Lung (tissue), 12 donors: Measurements from ENCODE around the gene SRPK2. TPM values are rescaled to one million over a fixed set of nuclear protein-coding genes. Genes with fewer than 3 reads are reported as not detected.

ENCODE experiments used
- ATAC-seq: fragments of 200-7000 bp; cut with Tn5 transposase; one replicate; pipeline ENCODE4 v1.9.1; 2020; ENCODE audit warnings: moderate number of reproducible peaks; ENCODE audit not compliant: insufficient read depth, low FRiP score
- DNase-seq, 3 donors: peaks; one replicate each; pipeline ENCODE4 v3.0.0-alpha.2; 2013 to 2017
- H3K27ac ChIP-seq, 2 donors: one replicate each; pipeline ENCODE4 v1.5.1; 2013; ENCODE audit warnings: mild to moderate bottlenecking in 2 of 2, moderate library complexity in 2 of 2, control low read depth in 1 of 2, inconsistent platforms in 1 of 2, low read depth in 1 of 2, low read length in 1 of 2
- H3K27me3 ChIP-seq, 3 donors: one replicate each; pipeline ENCODE4 v1.5.1; 2013; ENCODE audit warnings: low read length in 2 of 3; ENCODE audit not compliant: control insufficient read depth in 3 of 3, insufficient read depth in 3 of 3
- H3K36me3 ChIP-seq, 4 donors: one replicate each; pipeline ENCODE4 v1.5.1; 2013; ENCODE audit warnings: low read length in 4 of 4, mild to moderate bottlenecking in 1 of 4, moderate library complexity in 1 of 4; ENCODE audit not compliant: control insufficient read depth in 4 of 4, insufficient read depth in 4 of 4
- H3K4me1 ChIP-seq, 5 donors: one replicate each; pipeline ENCODE4 v1.5.1; 2013; ENCODE audit warnings: low read length in 5 of 5, mild to moderate bottlenecking in 2 of 5, moderate library complexity in 1 of 5; ENCODE audit not compliant: control insufficient read depth in 5 of 5, insufficient read depth in 5 of 5
- H3K4me3 ChIP-seq: one replicate; pipeline ENCODE4 v1.5.1; 2013; ENCODE audit warnings: mild to moderate bottlenecking, control low read depth, moderate library complexity
- H3K9ac ChIP-seq, 2 donors: one replicate each; pipeline ENCODE4 v1.5.1; 2013; ENCODE audit warnings: low read length in 2 of 2, control low read depth in 1 of 2; ENCODE audit not compliant: insufficient read depth in 1 of 2
- H3K9me3 ChIP-seq, 4 donors: one replicate each; pipeline ENCODE4 v1.5.1; 2013; ENCODE audit warnings: low read length in 3 of 4, mild to moderate bottlenecking in 1 of 4, moderate library complexity in 1 of 4; ENCODE audit not compliant: control insufficient read depth in 4 of 4, insufficient read depth in 3 of 4
- WGBS, 2 donors: extraction: QIAGEN DNeasy Blood & Tissue Kit; methylation state at CpG; one replicate each; pipeline ENCODE4 v1.1.7; 2013; 5-methylcytosine and 5-hydroxymethylcytosine counted together
- polyA plus RNA-seq, 2 donors: library from polyadenylated mRNA; stranded (reverse); fragments of 200-250 nt; gene quantifications; one replicate each; pipeline ENCODE4 v1.2.1, GENCODE V29; 2013
- total RNA-seq, 2 donors: library from RNA; depleted of rRNA in 1 of 2; stranded (reverse); fragments of >200 nt in 1 of 2; gene quantifications; one replicate each; pipeline ENCODE4 v1.2.1, GENCODE V29; 2014 to 2021
- TF ChIP-seq, protein P1 (sequence below): IDR thresholded peaks from 2 replicates; pipeline ENCODE4 v1.5.1; 2012; ENCODE audit warnings: mild to moderate bottlenecking; ENCODE audit errors: control extremely low read depth, extremely low read depth
- donor health status: control.
- donor health status: control.
- donor health status: Bipolar disorder and iron deficiency.
- donor health status: healthy.
- donor health status: DM: yes; HTN: yes; CAD: no.

SRPK2 gene
- total and polyA plus RNA-seq, 4 donors, result 10.8 to 71.2 (median 23.2) TPM

DNA sequence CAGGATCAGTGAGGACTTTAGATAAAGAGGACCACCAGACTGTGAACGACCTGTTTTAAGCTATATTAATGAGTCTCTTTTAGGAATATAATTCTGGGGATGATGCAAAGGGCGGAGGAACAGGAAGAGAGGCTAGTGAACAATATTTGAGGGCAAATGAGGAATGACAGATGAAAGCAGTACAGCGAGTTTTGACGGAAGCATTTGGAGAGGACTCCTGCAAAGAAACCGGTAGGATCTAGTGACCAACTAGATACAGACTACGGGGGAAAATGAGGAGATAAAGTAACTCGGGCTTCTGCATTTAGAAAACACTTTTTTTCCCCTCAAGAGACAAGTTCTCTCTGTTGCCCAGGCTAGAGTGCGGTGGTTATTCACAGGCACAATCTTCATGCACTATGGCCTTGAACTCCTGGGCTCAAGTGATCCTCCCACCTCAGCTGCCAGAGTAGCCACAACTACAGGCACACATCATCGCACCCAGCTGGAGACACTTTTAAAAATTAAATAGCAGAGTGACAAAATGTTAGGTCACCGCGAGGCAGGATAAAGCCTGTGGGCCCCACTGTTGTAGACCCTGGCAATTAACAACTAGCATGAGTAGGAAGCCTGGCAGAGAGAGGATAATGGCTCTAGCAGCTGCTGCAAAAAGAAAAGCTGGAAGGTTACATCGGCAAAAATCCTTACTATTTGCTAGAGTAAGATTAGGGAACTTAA lies 143.2 kb downstream of the SRPK2 start:
- Histone ChIP-seq H3K27ac (peak overlapping the region; percentile 26 to 69), H3K36me3 (no peaks in the 10 kb centered on the region), H3K9me3 (no peaks in the 10 kb centered on the region), H3K27me3 (no peaks in the 10 kb centered on the region), H3K4me1 (peaks cover 0 to 27% (median 4%) of the 10 kb centered on the region in 5 donors), H3K4me3 (no peak overlapping the region), H3K9ac (no peak overlapping the region)
- TF ChIP-seq, protein P1, sequence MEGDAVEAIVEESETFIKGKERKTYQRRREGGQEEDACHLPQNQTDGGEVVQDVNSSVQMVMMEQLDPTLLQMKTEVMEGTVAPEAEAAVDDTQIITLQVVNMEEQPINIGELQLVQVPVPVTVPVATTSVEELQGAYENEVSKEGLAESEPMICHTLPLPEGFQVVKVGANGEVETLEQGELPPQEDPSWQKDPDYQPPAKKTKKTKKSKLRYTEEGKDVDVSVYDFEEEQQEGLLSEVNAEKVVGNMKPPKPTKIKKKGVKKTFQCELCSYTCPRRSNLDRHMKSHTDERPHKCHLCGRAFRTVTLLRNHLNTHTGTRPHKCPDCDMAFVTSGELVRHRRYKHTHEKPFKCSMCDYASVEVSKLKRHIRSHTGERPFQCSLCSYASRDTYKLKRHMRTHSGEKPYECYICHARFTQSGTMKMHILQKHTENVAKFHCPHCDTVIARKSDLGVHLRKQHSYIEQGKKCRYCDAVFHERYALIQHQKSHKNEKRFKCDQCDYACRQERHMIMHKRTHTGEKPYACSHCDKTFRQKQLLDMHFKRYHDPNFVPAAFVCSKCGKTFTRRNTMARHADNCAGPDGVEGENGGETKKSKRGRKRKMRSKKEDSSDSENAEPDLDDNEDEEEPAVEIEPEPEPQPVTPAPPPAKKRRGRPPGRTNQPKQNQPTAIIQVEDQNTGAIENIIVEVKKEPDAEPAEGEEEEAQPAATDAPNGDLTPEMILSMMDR, result no peak
- ATAC-seq, result no peak
- 63 to 72% methylated on average over 12 of the region's 12 CpGs for WGBS, 2 donors
- peak; percentile 62 to 85 (median 84) for DNase-seq

- no peak for ATAC-seq
- WGBS, 2 donors, result 69 to 91% methylated on average over 28 of the region's 28 CpGs
- Histone ChIP-seq H3K9ac (no peak overlapping the region), H3K4me3 (no peak overlapping the region), H3K27me3 (no peaks in the 10 kb centered on the region), H3K9me3 (no peaks in the 10 kb centered on the region), H3K4me1 (peaks cover 0 to 27% (median 4%) of the 10 kb centered on the region in 5 donors), H3K27ac (peak overlapping the region; percentile 30 to 41), H3K36me3 (no peaks in the 10 kb centered on the region)
- TF ChIP-seq, protein P1, result no peak
- peak in 2 of 3 donors; percentile 20 to 35 for DNase-seq
These were observed 144.1 kb downstream of the SRPK2 start for GRCh38 chr7:105244594-105244993.

GRCh38 chr7:105241198-105241597 lies 147.5 kb downstream of the SRPK2 start:
- TF ChIP-seq, protein P1, result no peak
- 88 to 94% methylated on average over 3 of the region's 3 CpGs for WGBS, 2 donors
- DNase-seq (no peak), ATAC-seq (no peak)
- Histone ChIP-seq H3K27me3 (no peaks in the 10 kb centered on the region), H3K9me3 (no peaks in the 10 kb centered on the region), H3K4me1 (peaks cover 0 to 17% (median 2%) of the 10 kb centered on the region in 5 donors), H3K27ac (no peak overlapping the region), H3K9ac (no peak overlapping the region), H3K4me3 (no peak overlapping the region), H3K36me3 (no peaks in the 10 kb centered on the region)
